DND-41 (cell line): Measurements from ENCODE around the gene ARNT2.

Source experiments
- ATAC-seq: fragments of 200-7000 bp; cut with Tn5 transposase; 3 replicates; pipeline ENCODE4 v1.9.1; 2021; ENCODE audit warnings: low read depth; ENCODE audit not compliant: insufficient read depth
- DNase-seq: peaks from one replicate; pipeline ENCODE4 v3.0.0-alpha.2; 2020
- H2AFZ ChIP-seq: 2 replicates; pipeline ENCODE4 v1.6.0; 2012; ENCODE audit warnings: low read depth, low read length
- H3K27ac ChIP-seq: 2 replicates; pipeline ENCODE4 v1.5.1; 2012; ENCODE audit warnings: low read length, inconsistent platforms
- H3K27me3 ChIP-seq: fragments of 200-600 bp; sonication (generic); 2 replicates; pipeline ENCODE4 v1.6.0; 2012; ENCODE audit warnings: low read length, mild to moderate bottlenecking, inconsistent platforms; ENCODE audit not compliant: insufficient read depth, poor library complexity
- H3K36me3 ChIP-seq: 2 replicates; pipeline ENCODE4 v1.5.1; 2012; ENCODE audit warnings: low read length, inconsistent platforms; ENCODE audit not compliant: insufficient read depth
- H3K4me1 ChIP-seq: 2 replicates; pipeline ENCODE4 v1.5.1; 2012; ENCODE audit warnings: mild to moderate bottlenecking, low read length; ENCODE audit not compliant: insufficient read depth
- H3K4me2 ChIP-seq: 2 replicates; pipeline ENCODE4 v1.6.0; 2012; ENCODE audit warnings: mild to moderate bottlenecking, moderate library complexity, low read length, inconsistent platforms; ENCODE audit not compliant: insufficient read depth
- H3K4me3 ChIP-seq, 2 experiments: fragments of 200-600 bp in 1 of 2; shearing (Covaris generic) in 1 of 2; 2 replicates each; pipeline ENCODE4 v1.5.1; 2012 to 2016; ENCODE audit warnings: inconsistent platforms in 2 of 2, low read length in 2 of 2, mild to moderate bottlenecking in 2 of 2, low read depth in 1 of 2, moderate library complexity in 1 of 2
- H3K79me2 ChIP-seq: 2 replicates; pipeline ENCODE4 v1.6.0; 2012; ENCODE audit warnings: low read length, inconsistent platforms; ENCODE audit not compliant: insufficient read depth
- H3K9ac ChIP-seq: 2 replicates; pipeline ENCODE4 v1.6.0; 2012; ENCODE audit warnings: low read depth, mild to moderate bottlenecking, inconsistent platforms, low read length, moderate library complexity
- H3K9me3 ChIP-seq: 2 replicates; pipeline ENCODE4 v1.5.1; 2012; ENCODE audit warnings: low read length, moderate library complexity, mild to moderate bottlenecking, inconsistent platforms; ENCODE audit not compliant: insufficient read depth, severe bottlenecking
- H4K20me1 ChIP-seq: 2 replicates; pipeline ENCODE4 v1.6.0; 2012; ENCODE audit warnings: low read length; ENCODE audit not compliant: insufficient read depth
- EZH2 ChIP-seq: IDR thresholded peaks from 3 replicates; pipeline ENCODE4 v1.6.1; 2012; ENCODE audit warnings: borderline replicate concordance, low read depth, mild to moderate bottlenecking, moderate library complexity, low read length, inconsistent platforms; ENCODE audit not compliant: severe bottlenecking
- TF ChIP-seq, protein P1 (sequence below): IDR thresholded peaks from 2 replicates; pipeline ENCODE4 v1.5.1; 2012; ENCODE audit warnings: borderline replicate concordance, low read length, moderate library complexity, mild to moderate bottlenecking; ENCODE audit not compliant: poor library complexity, severe bottlenecking; ENCODE audit errors: extremely low read depth

Gene ARNT2

DNA sequence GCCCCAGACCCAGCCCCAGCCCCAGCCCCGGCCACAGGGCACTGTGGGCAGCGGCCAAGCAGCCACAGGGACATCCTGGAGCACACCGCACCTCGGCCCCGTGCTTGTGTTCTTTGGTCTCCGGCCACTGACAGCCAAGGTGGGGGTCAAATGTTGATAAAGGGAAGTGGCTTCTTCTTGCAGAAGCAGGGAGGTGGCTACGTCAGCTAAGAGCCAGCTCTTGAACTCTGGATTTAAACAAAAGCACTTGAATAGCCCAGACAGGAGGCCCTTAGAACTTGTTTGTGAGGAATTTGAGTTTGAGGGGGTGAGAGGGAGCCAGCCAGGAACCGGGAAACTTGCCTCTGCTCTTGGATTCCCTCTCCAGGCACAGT lies 155.1 kb downstream of the ARNT2 start:
- H3K4me2 ChIP-seq = no peak overlapping the region
- no peak for TF ChIP-seq EZH2
- TF ChIP-seq, protein P1, sequence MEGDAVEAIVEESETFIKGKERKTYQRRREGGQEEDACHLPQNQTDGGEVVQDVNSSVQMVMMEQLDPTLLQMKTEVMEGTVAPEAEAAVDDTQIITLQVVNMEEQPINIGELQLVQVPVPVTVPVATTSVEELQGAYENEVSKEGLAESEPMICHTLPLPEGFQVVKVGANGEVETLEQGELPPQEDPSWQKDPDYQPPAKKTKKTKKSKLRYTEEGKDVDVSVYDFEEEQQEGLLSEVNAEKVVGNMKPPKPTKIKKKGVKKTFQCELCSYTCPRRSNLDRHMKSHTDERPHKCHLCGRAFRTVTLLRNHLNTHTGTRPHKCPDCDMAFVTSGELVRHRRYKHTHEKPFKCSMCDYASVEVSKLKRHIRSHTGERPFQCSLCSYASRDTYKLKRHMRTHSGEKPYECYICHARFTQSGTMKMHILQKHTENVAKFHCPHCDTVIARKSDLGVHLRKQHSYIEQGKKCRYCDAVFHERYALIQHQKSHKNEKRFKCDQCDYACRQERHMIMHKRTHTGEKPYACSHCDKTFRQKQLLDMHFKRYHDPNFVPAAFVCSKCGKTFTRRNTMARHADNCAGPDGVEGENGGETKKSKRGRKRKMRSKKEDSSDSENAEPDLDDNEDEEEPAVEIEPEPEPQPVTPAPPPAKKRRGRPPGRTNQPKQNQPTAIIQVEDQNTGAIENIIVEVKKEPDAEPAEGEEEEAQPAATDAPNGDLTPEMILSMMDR = no peak
- DNase-seq = no peak

DNA sequence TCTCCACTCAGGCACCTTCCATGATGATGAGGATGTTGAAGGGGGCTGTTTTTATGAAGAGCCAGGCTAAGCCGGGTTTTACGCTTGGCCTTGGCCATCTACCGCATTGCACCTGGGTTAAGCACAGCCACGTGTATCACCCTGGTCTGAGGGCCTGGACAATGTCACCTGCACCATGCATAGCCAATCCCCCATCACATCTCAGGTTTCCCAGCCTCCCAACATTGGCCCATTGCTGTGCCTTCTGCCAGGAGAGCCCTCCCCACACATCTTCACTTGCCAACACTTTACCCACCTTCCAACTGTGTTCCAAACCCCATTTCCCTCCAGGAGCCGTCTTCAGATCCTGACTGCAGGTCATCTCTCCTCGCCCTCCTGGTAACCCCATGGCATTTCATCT lies 155.6 kb downstream of the ARNT2 start:
- TF ChIP-seq EZH2 = no peak
- no peak overlapping the region for H3K4me2 ChIP-seq

More for the DNA sequence above, 155.1 kb downstream of the ARNT2 start:
- Histone ChIP-seq H3K9ac (no peak overlapping the region), H3K4me3 (no peak overlapping the region), H3K36me3 (no peaks in the 10 kb centered on the region), H3K27ac (no peak overlapping the region), H4K20me1 (no peaks in the 10 kb centered on the region), H3K79me2 (no peaks in the 10 kb centered on the region), H3K27me3 (no peaks in the 10 kb centered on the region), H3K9me3 (no peaks in the 10 kb centered on the region), H3K4me1 (no peaks in the 10 kb centered on the region), H2AFZ (no peak overlapping the region)
- no peak for ATAC-seq

DNA sequence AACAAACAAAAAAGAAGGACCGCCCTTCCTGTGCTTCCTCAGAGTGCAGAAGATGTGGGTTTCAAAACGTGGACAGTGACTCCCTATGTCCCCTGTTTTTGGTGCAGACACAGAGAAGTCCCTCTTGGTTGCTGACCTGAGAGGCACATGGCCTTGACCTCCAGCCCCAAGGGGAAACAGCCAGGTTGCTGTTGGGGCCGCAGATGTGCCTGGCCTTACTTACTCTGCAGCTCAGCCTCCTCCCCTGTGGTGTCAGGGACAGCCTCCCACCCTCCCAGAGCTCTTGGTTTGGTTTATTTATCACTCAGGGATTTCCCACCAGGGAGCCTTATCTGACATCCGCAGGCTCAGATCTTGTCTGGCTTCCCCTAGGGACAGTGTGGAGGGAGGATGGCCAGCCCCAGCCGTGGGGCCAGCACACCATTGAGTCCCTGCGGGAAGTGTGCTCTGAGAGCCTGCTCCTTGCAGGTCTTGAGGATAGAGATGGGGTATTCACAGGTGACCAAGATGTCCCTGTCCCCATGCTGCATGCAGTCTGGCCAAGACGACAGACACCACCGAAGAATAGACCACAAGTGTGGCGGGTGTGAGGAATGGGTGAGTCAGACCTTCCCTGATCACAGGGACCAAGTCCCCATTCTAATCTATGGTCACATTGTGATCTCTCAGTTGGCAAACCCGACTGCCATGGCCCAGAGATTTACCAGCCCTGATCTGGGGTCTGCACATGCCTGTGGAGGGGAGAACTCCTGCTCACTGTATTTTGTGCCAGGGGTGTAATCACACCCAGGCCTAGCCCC lies 156.6 kb downstream of the ARNT2 start:
- Histone ChIP-seq H3K36me3 (no peaks in the 10 kb centered on the region), H3K27me3 (no peaks in the 10 kb centered on the region), H3K79me2 (no peaks in the 10 kb centered on the region), H3K27ac (no peak overlapping the region), H3K4me2 (no peak overlapping the region), H3K4me3 (no peak overlapping the region), H2AFZ (no peak overlapping the region), H3K9me3 (no peaks in the 10 kb centered on the region), H4K20me1 (no peaks in the 10 kb centered on the region), H3K4me1 (no peaks in the 10 kb centered on the region), H3K9ac (no peak overlapping the region)
- TF ChIP-seq EZH2 = no peak
- TF ChIP-seq, protein P1 = no peak
- ATAC-seq (no peak), DNase-seq (no peak)

More for the DNA sequence above, 155.6 kb downstream of the ARNT2 start:
- Histone ChIP-seq H3K9ac (no peak overlapping the region), H3K36me3 (no peaks in the 10 kb centered on the region), H3K4me3 (no peak overlapping the region), H3K4me1 (no peaks in the 10 kb centered on the region), H3K27ac (no peak overlapping the region), H4K20me1 (no peaks in the 10 kb centered on the region), H2AFZ (no peak overlapping the region), H3K9me3 (no peaks in the 10 kb centered on the region), H3K27me3 (no peaks in the 10 kb centered on the region), H3K79me2 (no peaks in the 10 kb centered on the region)
- DNase-seq (no peak), ATAC-seq (no peak)

DNA sequence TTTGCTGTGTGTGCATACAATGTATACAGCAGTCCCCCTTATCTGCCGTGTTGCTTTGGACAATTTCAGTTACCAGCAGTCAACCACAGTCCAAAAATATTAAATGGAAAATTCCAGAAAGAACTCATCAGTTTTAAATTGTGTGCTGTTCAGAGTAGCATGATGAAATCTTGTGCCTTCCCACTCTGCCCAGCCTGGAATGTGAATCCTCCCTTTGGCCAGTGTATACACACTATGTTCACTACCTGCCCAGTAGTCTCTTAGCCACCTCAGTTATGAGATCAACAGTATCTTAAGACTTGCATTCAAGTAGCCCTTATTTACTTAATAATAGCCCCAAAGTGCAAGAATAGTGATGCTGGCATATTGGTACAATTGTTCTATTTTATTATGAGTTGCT lies 157.3 kb downstream of the ARNT2 start:
- Histone ChIP-seq H3K4me2 (no peak overlapping the region), H3K4me3 (no peak overlapping the region), H3K9ac (no peak overlapping the region), H3K79me2 (no peaks in the 10 kb centered on the region), H2AFZ (no peak overlapping the region), H3K27ac (no peak overlapping the region), H3K4me1 (no peaks in the 10 kb centered on the region), H3K27me3 (no peaks in the 10 kb centered on the region), H4K20me1 (no peaks in the 10 kb centered on the region), H3K9me3 (no peaks in the 10 kb centered on the region), H3K36me3 (no peaks in the 10 kb centered on the region)
- no peak for TF ChIP-seq EZH2
- TF ChIP-seq, protein P1 = no peak
- ATAC-seq = no peak
- DNase-seq = no peak
